Measurements from ENCODE around the gene TFEB. TPM values are rescaled to one million over a fixed set of nuclear protein-coding genes. Genes with fewer than 3 reads are reported as not detected.

The TFEB gene
- polyA plus RNA-seq, 1 donor (not counting 4 experiments of a cell fraction or from before 2014, with no cell fraction given), result 4.3 TPM

DNA sequence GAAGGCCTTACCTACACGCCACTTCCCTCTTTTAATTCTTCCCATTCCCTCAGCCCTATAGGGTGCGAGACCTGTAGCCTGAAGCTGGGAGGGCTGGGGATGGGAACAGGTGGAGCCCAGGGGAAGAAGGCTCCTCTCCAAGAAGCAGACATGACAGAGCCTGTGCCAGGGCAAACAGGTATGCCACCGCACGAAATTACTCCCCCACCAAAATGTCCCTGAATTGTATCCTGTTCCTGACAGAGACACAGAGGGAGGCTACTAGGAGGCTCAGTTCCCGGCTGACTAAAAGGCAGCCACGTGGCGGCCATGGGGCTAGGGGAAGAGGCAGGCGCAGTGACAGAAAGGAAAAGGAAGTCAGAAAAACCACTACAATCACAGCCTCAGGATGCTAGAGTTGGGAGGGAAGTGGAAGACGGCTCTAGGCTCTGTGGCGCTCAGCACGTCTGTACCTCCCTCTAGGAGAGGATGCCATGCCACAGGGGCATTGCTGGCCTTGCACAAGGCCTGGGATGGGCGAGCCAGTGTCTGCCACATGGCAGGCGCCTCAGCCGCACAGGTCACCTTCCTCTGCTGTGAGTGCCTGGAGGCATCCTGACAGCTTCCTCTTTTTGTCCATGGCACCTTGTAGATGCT, 27.7 kb downstream of the TFEB start:
- Histone ChIP-seq H3K9me3 (ENCODE audit: control insufficient read depth, low read depth, low read length) (no peaks in the 10 kb centered on the region), H3K36me3 (ENCODE audit: control insufficient read depth in 2 of 2, extremely low read depth in 1 of 2, insufficient read depth in 2 of 2, low read length in 2 of 2) (peaks cover 0 to 1% of the 10 kb centered on the region in 2 experiments), H3K4me1 (ENCODE audit: control insufficient read depth, extremely low read depth, insufficient read depth, low read length) (peaks cover 27% of the 10 kb centered on the region), H3K27me3 (ENCODE audit: control insufficient read depth, extremely low read depth, insufficient read depth, low read length) (no peaks in the 10 kb centered on the region), H3K4me3 (ENCODE audit: control insufficient read depth in 2 of 3, extremely low read depth in 1 of 3, insufficient read depth in 2 of 3, low read depth in 1 of 3, low read length in 3 of 3) (no peak overlapping the region), H3K9me1 (ENCODE audit: control insufficient read depth, extremely low read depth, insufficient read depth, low read length) (no peaks in the 10 kb centered on the region), H3K9ac (ENCODE audit: control insufficient read depth, extremely low read depth, insufficient read depth, low read length) (no peak overlapping the region), H4K20me1 (ENCODE audit: control insufficient read depth, extremely low read depth, insufficient read depth, low read length) (no peaks in the 10 kb centered on the region), H3K79me2 (ENCODE audit: control insufficient read depth, insufficient read depth, low read length) (no peaks in the 10 kb centered on the region), H3K27ac (ENCODE audit: control insufficient read depth, insufficient read depth, low read length) (no peak overlapping the region), H2AFZ (ENCODE audit: control insufficient read depth, low read length) (peak overlapping the region; percentile 21), H3K4me2 (ENCODE audit: control insufficient read depth, extremely low read depth, insufficient read depth, low read depth, low read length) (no peak overlapping the region)
- DNase-seq (ENCODE audit: low read depth, low spot score) (no peak), FAIRE-seq (no peak)
- dilution Hi-C loops (cut with MboI; ENCODE audit: extremely low pct_ligation_motif_present, low sequenced_read_pairs), result no loop called here
- TF ChIP-seq EZH2 (IDR thresholded peaks at IDR 0.05; ENCODE audit: low read length), result no peak
- TF ChIP-seq, protein P1, sequence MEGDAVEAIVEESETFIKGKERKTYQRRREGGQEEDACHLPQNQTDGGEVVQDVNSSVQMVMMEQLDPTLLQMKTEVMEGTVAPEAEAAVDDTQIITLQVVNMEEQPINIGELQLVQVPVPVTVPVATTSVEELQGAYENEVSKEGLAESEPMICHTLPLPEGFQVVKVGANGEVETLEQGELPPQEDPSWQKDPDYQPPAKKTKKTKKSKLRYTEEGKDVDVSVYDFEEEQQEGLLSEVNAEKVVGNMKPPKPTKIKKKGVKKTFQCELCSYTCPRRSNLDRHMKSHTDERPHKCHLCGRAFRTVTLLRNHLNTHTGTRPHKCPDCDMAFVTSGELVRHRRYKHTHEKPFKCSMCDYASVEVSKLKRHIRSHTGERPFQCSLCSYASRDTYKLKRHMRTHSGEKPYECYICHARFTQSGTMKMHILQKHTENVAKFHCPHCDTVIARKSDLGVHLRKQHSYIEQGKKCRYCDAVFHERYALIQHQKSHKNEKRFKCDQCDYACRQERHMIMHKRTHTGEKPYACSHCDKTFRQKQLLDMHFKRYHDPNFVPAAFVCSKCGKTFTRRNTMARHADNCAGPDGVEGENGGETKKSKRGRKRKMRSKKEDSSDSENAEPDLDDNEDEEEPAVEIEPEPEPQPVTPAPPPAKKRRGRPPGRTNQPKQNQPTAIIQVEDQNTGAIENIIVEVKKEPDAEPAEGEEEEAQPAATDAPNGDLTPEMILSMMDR (optimal IDR thresholded peaks at IDR 0.05 in 1 of 3, IDR thresholded peaks at IDR 0.05 in 1 of 3, conservative IDR thresholded peaks at IDR 0.05 in 1 of 3; ENCODE audit: extremely low read depth in 1 of 3, insufficient read depth in 2 of 3, low read length in 3 of 3), result no peak

DNA sequence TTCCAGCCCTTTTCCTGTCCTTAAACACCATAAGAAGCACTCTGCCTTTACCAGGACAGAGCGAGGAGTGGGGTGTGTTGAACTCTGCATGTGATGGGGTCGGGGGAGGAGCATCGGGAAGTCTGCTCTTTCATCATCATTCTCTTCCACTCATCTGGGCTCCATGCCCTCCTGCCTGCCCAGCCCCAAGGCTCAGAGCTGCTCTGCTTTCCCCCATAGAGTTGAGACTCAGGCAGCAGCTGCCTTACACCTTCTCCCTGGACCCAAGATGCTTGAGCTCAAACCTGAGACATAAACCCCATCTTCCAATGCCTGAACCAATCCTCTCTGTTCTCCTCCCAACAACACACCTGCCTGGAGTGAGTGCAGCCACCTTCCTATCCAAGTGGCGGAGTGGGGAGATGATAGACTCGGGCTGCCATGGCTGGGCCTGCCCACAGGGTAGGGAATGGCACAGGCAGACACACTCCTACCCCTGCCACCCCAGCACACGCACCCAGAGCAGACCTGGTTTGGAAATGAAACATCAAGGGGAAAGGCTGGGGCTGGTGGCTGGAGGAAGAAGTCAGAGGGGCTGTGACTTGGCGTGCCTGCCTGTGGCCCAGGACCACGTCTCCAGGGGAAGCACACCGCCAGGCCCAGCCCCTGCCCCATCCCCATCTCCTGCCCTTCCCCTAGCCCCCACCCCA, 28.4 kb downstream of the TFEB start:
- Histone ChIP-seq H3K9me3 (ENCODE audit: control insufficient read depth, low read depth, low read length) (no peaks in the 10 kb centered on the region), H3K27ac (ENCODE audit: control insufficient read depth, insufficient read depth, low read length) (no peak overlapping the region), H3K9ac (ENCODE audit: control insufficient read depth, extremely low read depth, insufficient read depth, low read length) (no peak overlapping the region), H3K79me2 (ENCODE audit: control insufficient read depth, insufficient read depth, low read length) (no peaks in the 10 kb centered on the region), H4K20me1 (ENCODE audit: control insufficient read depth, extremely low read depth, insufficient read depth, low read length) (no peaks in the 10 kb centered on the region), H3K9me1 (ENCODE audit: control insufficient read depth, extremely low read depth, insufficient read depth, low read length) (no peaks in the 10 kb centered on the region), H3K27me3 (ENCODE audit: control insufficient read depth, extremely low read depth, insufficient read depth, low read length) (no peaks in the 10 kb centered on the region), H3K36me3 (ENCODE audit: control insufficient read depth in 2 of 2, extremely low read depth in 1 of 2, insufficient read depth in 2 of 2, low read length in 2 of 2) (peaks cover 0 to 1% of the 10 kb centered on the region in 2 experiments), H2AFZ (ENCODE audit: control insufficient read depth, low read length) (no peak overlapping the region), H3K4me3 (ENCODE audit: control insufficient read depth in 2 of 3, extremely low read depth in 1 of 3, insufficient read depth in 2 of 3, low read depth in 1 of 3, low read length in 3 of 3) (no peak overlapping the region), H3K4me1 (ENCODE audit: control insufficient read depth, extremely low read depth, insufficient read depth, low read length) (peaks cover 23% of the 10 kb centered on the region), H3K4me2 (ENCODE audit: control insufficient read depth, extremely low read depth, insufficient read depth, low read depth, low read length) (no peak overlapping the region)
- no peak for DNase-seq (ENCODE audit: low read depth, low spot score)
- dilution Hi-C loops (cut with MboI; ENCODE audit: extremely low pct_ligation_motif_present, low sequenced_read_pairs), result no loop called here
- FAIRE-seq, result peak; percentile 9
- TF ChIP-seq EZH2 (IDR thresholded peaks at IDR 0.05; ENCODE audit: low read length), result no peak
- TF ChIP-seq, protein P1 (optimal IDR thresholded peaks at IDR 0.05 in 1 of 3, IDR thresholded peaks at IDR 0.05 in 1 of 3, conservative IDR thresholded peaks at IDR 0.05 in 1 of 3; ENCODE audit: extremely low read depth in 1 of 3, insufficient read depth in 2 of 3, low read length in 3 of 3), result no peak
